BJ (cell line): Measurements from ENCODE around the gene DMRTC2. TPM values are rescaled to one million over a fixed set of nuclear protein-coding genes. Genes with fewer than 3 reads are reported as not detected.
A peak's percentile ranks its signal among the peaks of the same experiment; 100 is the strongest.

ENCODE experiments used
- CTCF ChIA-PET: fragments of 350-600 bp; formaldehyde crosslinking; extraction: SDS; loops from one replicate; lab custom pipeline; 2021; ENCODE audit warnings: antibody characterized with exemption, inconsistent platforms; lab: Yijun Ruan, JAX
- POLR2A ChIA-PET: fragments of 300-600 bp; sonication (Branson Sonifier 250); formaldehyde crosslinking; extraction: SDS; loops from one replicate; lab custom pipeline; 2021; ENCODE audit warnings: antibody characterized with exemption; lab: Charles Lee
- DNase-seq: peaks from one replicate; pipeline ENCODE4 v3.0.0-alpha.2; 2011; ENCODE audit warnings: low read depth
- H3K27me3 ChIP-seq: 2 replicates; pipeline ENCODE4 v1.6.0; 2011; ENCODE audit warnings: low read length; ENCODE audit not compliant: control insufficient read depth, insufficient read depth
- H3K36me3 ChIP-seq: 2 replicates; pipeline ENCODE4 v1.5.1; 2011; ENCODE audit warnings: low read length; ENCODE audit not compliant: control insufficient read depth, insufficient read depth
- H3K4me3 ChIP-seq: 2 replicates; pipeline ENCODE4 v1.5.1; 2011; ENCODE audit warnings: low read depth, mild to moderate bottlenecking, control low read depth, low read length
- CTCF ChIP-seq: IDR thresholded peaks from 2 replicates; pipeline ENCODE4 v1.5.1; 2011; ENCODE audit warnings: low read depth, mild to moderate bottlenecking, control low read depth, inconsistent platforms, low read length, moderate library complexity; ENCODE audit not compliant: insufficient read depth
- polyA plus RNA-seq: library from polyadenylated mRNA; depleted of rRNA; stranded (reverse); fragments of >200 nt; gene quantifications from 2 replicates; pipeline ENCODE4 v1.2.3, GENCODE V29; 2011

DMRTC2 gene
- polyA plus RNA-seq, 1 experiment, result not detected

GRCh38 chr19:41850381-41850780 is 5.5 kb downstream of the DMRTC2 start:
- H3K27me3 ChIP-seq, result peaks cover 23% of the 10 kb centered on the region
- H3K36me3 ChIP-seq, result no peaks in the 10 kb centered on the region
- no peak overlapping the region for H3K4me3 ChIP-seq
- no peak for DNase-seq
- ChIA-PET CTCF (interaction anchor here (0.8 to 1.6 kb wide), 3 partner anchors 9 to 14 kb away, joined by 3 to 7 read pairs (median 4); partner anchors contain the start of gene RPS19), POLR2A (no interaction called here)
- no peak for TF ChIP-seq CTCF

GRCh38 chr19:41851456-41851855 is 6.6 kb downstream of the DMRTC2 start:
- POLR2A ChIA-PET, result no interaction called here
- CTCF ChIA-PET, result interaction anchor here (0.8 to 1.6 kb wide), 3 partner anchors 8 to 16 kb away, joined by 3 to 7 read pairs (median 4); partner anchors contain the start of gene RPS19
- no peaks in the 10 kb centered on the region for H3K36me3 ChIP-seq
- H3K27me3 ChIP-seq, result peaks cover 23% of the 10 kb centered on the region
- H3K4me3 ChIP-seq, result no peak overlapping the region
- TF ChIP-seq CTCF, result no peak
- no peak for DNase-seq

- H3K36me3 ChIP-seq, result no peaks in the 10 kb centered on the region
- H3K27me3 ChIP-seq, result peaks cover 23% of the 10 kb centered on the region
- POLR2A ChIA-PET, result no interaction called here
- no peak overlapping the region for H3K4me3 ChIP-seq
- CTCF ChIA-PET, result interaction anchor here (0.5 to 1.3 kb wide), 2 partner anchors 16 to 1132 kb away, joined by 4 read pairs; no protein-coding TSS in a partner anchor
- no peak for TF ChIP-seq CTCF
- no peak for DNase-seq
Observed at GRCh38 chr19:41853344-41853743, 8.5 kb downstream of the DMRTC2 start.

GRCh38 chr19:41853768-41854167 is 8.9 kb downstream of the DMRTC2 start:
- CTCF ChIA-PET, result interaction anchor here (0.5 to 1.3 kb wide), 2 partner anchors 16 to 1133 kb away, joined by 4 read pairs; no protein-coding TSS in a partner anchor
- no peaks in the 10 kb centered on the region for H3K36me3 ChIP-seq
- no peak for TF ChIP-seq CTCF
- no peak for DNase-seq
- no peak overlapping the region for H3K4me3 ChIP-seq
- POLR2A ChIA-PET, result no interaction called here
- H3K27me3 ChIP-seq, result peaks cover 23% of the 10 kb centered on the region

GRCh38 chr19:41859213-41859617 is 14.4 kb downstream of the DMRTC2 start:
- Histone ChIP-seq H3K36me3 (peaks cover 29% of the 10 kb centered on the region), H3K4me3 (peak overlapping the region; percentile 32), H3K27me3 (peaks cover 5% of the 10 kb centered on the region)
- ChIA-PET CTCF (interaction anchor here (1.2 to 2.6 kb wide), 7 partner anchors 9 to 541 kb away, joined by 3 to 7 read pairs (median 6); no protein-coding TSS in a partner anchor), POLR2A (no interaction called here)
- DNase-seq, result no peak
- no peak for TF ChIP-seq CTCF
